WTC11 (cell line): ENCODE results near the gene MCEMP1. TPM values are rescaled to one million over a fixed set of nuclear protein-coding genes. Genes with fewer than 3 reads are reported as not detected.

Experiments used
- ATAC-seq: fragments of 200-7000 bp; cut with Tn5 transposase; 2 replicates; pipeline ENCODE4 v1.10.0; 2021; ENCODE audit warnings: mild to moderate bottlenecking, moderate library complexity
- Bru-seq: library from RNA; stranded (reverse); fragments of 400-500 nt; gene quantifications from one replicate; lab custom pipeline; 2021; lab: Mats Ljungman, UMichigan
- CTCF ChIA-PET: fragments of 300-600 bp; sonication (Branson Sonifier 250); formaldehyde crosslinking; loops from one replicate; lab custom pipeline; 2021; ENCODE audit warnings: antibody characterized with exemption; lab: Charles Lee
- POLR2A ChIA-PET: fragments of 350-600 bp; sonication (Branson Sonifier 250); formaldehyde crosslinking; loops from one replicate; lab custom pipeline; 2021; ENCODE audit warnings: antibody characterized with exemption; lab: Charles Lee
- DNase-seq: peaks from one replicate; pipeline ENCODE4 v3.0.0; 2021; ENCODE audit warnings: low spot score
- H3K27ac Mint-ChIP-seq: 2 replicates; pipeline ENCODE4 v1.8.0; 2021; ENCODE audit warnings: mixed read lengths
- H3K27me3 Mint-ChIP-seq: 2 replicates; pipeline ENCODE4 v1.8.0; 2021; ENCODE audit warnings: low read depth, mild to moderate bottlenecking, moderate library complexity, mixed read lengths
- H3K36me3 Mint-ChIP-seq: 2 replicates; pipeline ENCODE4 v1.8.0; 2021; ENCODE audit warnings: mixed read lengths
- H3K4me1 Mint-ChIP-seq: 2 replicates; pipeline ENCODE4 v1.8.0; 2022; ENCODE audit warnings: mixed read lengths
- H3K4me3 Mint-ChIP-seq: 2 replicates; pipeline ENCODE4 v1.8.0; 2021; ENCODE audit warnings: mild to moderate bottlenecking, moderate library complexity, mixed read lengths
- H3K9me3 Mint-ChIP-seq: 2 replicates; pipeline ENCODE4 v1.8.0; 2021; ENCODE audit warnings: mixed read lengths
- ARID4B ChIP-seq: sonication (generic); formaldehyde crosslinking; IDR thresholded peaks from 2 replicates; pipeline ENCODE4 v1.8.0; 2023; ENCODE audit warnings: missing genetic modification reagents, mild to moderate bottlenecking, borderline replicate concordance
- ATF6 ChIP-seq: sonication (generic); formaldehyde crosslinking; IDR thresholded peaks from 2 replicates; pipeline ENCODE4 v1.8.1; 2023; ENCODE audit warnings: mild to moderate bottlenecking, missing genetic modification reagents
- ETV6 ChIP-seq: sonication (generic); formaldehyde crosslinking; IDR thresholded peaks from 2 replicates; pipeline ENCODE4 v1.8.1; 2022; ENCODE audit warnings: mild to moderate bottlenecking, missing genetic modification reagents
- FOXK1 ChIP-seq: sonication (generic); formaldehyde crosslinking; IDR thresholded peaks from 2 replicates; pipeline ENCODE4 v1.8.0; 2022; ENCODE audit warnings: mild to moderate bottlenecking, moderate library complexity, missing genetic modification reagents
- FOXP4 ChIP-seq: sonication (generic); formaldehyde crosslinking; IDR thresholded peaks from 2 replicates; pipeline ENCODE4 v1.8.0; 2022; ENCODE audit warnings: mild to moderate bottlenecking, missing genetic modification reagents
- JUN ChIP-seq: sonication (generic); formaldehyde crosslinking; IDR thresholded peaks from 2 replicates; pipeline ENCODE4 v1.8.0; 2023; ENCODE audit warnings: mild to moderate bottlenecking, missing genetic modification reagents
- MLX ChIP-seq: sonication (generic); formaldehyde crosslinking; IDR thresholded peaks from 2 replicates; pipeline ENCODE4 v1.8.1; 2023; ENCODE audit warnings: mild to moderate bottlenecking, missing genetic modification reagents, moderate library complexity
- MXD4 ChIP-seq: fragments of 250-450 bp; sonication (Bioruptor Pico); IDR thresholded peaks from 2 replicates; pipeline ENCODE4 v1.8.0; 2021; ENCODE audit warnings: mild to moderate bottlenecking, moderate library complexity, borderline replicate concordance
- NFYB ChIP-seq: sonication (generic); formaldehyde crosslinking; conservative IDR thresholded peaks from 2 replicates; pipeline ENCODE4 v1.8.0; 2022; ENCODE audit warnings: low read depth, missing genetic modification reagents
- RORB ChIP-seq: fragments of 250-450 bp; sonication (Bioruptor Pico); IDR thresholded peaks from 2 replicates; pipeline ENCODE4 v1.9.0; 2021; ENCODE audit warnings: mild to moderate bottlenecking
- SP1 ChIP-seq: sonication (generic); formaldehyde crosslinking; conservative IDR thresholded peaks from 2 replicates; pipeline ENCODE4 v1.8.1; 2022; ENCODE audit warnings: missing genetic modification reagents
- STAT6 ChIP-seq: sonication (generic); formaldehyde crosslinking; conservative IDR thresholded peaks from 2 replicates; pipeline ENCODE4 v1.8.1; 2023; ENCODE audit warnings: mild to moderate bottlenecking, low read depth, missing genetic modification reagents, moderate library complexity
- TCF7 ChIP-seq: sonication (generic); formaldehyde crosslinking; IDR thresholded peaks from 2 replicates; pipeline ENCODE4 v1.8.0; 2022; ENCODE audit warnings: mild to moderate bottlenecking, low read depth, missing genetic modification reagents, moderate library complexity
- TEAD4 ChIP-seq: sonication (generic); formaldehyde crosslinking; IDR thresholded peaks from 2 replicates; pipeline ENCODE4 v1.8.0; 2022; ENCODE audit warnings: mild to moderate bottlenecking, missing genetic modification reagents
- ZBTB21 ChIP-seq: sonication (generic); formaldehyde crosslinking; IDR thresholded peaks from 2 replicates; pipeline ENCODE4 v1.8.1; 2023; ENCODE audit warnings: mild to moderate bottlenecking, missing genetic modification reagents, borderline replicate concordance
- long read RNA-seq, 3 experiments: library from RNA in 1 of 3; library from capped mRNA in 1 of 3; library from polyadenylated mRNA in 1 of 3; unstranded in 2 of 3; stranded (forward) in 1 of 3; transcript quantifications; one replicate each; pipeline ENCODE4 v2.0.0, GENCODE V29; 2021
- total RNA-seq: library from RNA; stranded (reverse); gene quantifications from 3 replicates; pipeline ENCODE4 v1.2.3, GENCODE V29; 2021
- TF ChIP-seq, protein P1 (sequence below): sonication (generic); formaldehyde crosslinking; IDR thresholded peaks from 2 replicates; pipeline ENCODE4 v1.8.1; 2023; ENCODE audit warnings: mild to moderate bottlenecking, moderate library complexity, missing genetic modification reagents
- TF ChIP-seq, protein P2 (sequence below): sonication (generic); formaldehyde crosslinking; IDR thresholded peaks from 2 replicates; pipeline ENCODE4 v1.8.0; 2022; ENCODE audit warnings: mild to moderate bottlenecking, missing genetic modification reagents
- TF ChIP-seq, protein P3 (sequence below): fragments of 250-450 bp; sonication (Bioruptor Pico); IDR thresholded peaks from 2 replicates; pipeline ENCODE4 v1.9.0; 2021; ENCODE audit warnings: moderate library complexity, mild to moderate bottlenecking, inconsistent platforms, borderline replicate concordance
- TF ChIP-seq, protein P4 (sequence below): sonication (generic); formaldehyde crosslinking; IDR thresholded peaks from 2 replicates; pipeline ENCODE4 v1.8.1; 2023; ENCODE audit warnings: mild to moderate bottlenecking, missing genetic modification reagents, moderate library complexity

MCEMP1 gene
- not detected in 3 replicates for total RNA-seq
- Bru-seq, nascent RNA: not detected
- long read RNA-seq, experiment 1: 0 reads
- long read RNA-seq, experiment 2: 0 reads
- long read RNA-seq, experiment 3: 0 reads

DNA sequence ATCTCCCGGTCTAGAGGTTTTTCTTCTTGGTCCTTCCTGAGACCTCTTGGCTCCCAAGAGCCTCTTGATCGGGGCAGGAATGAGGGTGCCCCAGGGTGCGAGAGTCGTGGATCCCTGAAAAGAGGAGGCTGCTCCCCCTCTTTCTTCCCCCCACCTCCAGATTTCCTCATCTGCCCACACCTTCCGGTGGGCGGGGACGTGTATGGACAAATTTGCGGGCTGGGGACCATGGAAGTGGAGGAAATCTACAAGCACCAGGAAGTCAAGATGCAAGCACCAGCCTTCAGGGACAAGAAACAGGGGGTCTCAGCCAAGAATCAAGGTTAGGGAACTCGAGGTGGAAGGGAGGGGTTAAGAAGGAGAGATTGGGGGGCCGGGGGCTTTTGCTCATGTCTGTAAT is at the start of gene MCEMP1:
Gene MCEMP1, plus strand, starts transcription at position 237 of the 400 bp plus-strand sequence. Its CDS starts 31 bp downstream, at position 268.
- Mint-ChIP-seq H3K36me3 (no peaks in the 10 kb centered on the region; the same call in 1 of the 2 replicates), H3K4me3 (no peak within 1 kb of the TSS), H3K4me1 (peaks cover 8% of the 10 kb centered on the region), H3K27me3 (peaks cover 65% of the 10 kb centered on the region), H3K27ac (no peak within 1 kb of the TSS), H3K9me3 (peaks cover 5% of the 10 kb centered on the region)
- CTCF ChIA-PET: interaction anchor here (1.1 to 1.5 kb wide), 2 partner anchors 108 to 123 kb away, joined by 4 to 5 read pairs; no protein-coding TSS in a partner anchor
- DNase-seq: no peak
- POLR2A ChIA-PET: no interaction called here
- ATAC-seq: no peak
- TF ChIP-seq ATF6 (CRISPR knock-in tag) (no peak), JUN (CRISPR knock-in tag) (no peak), RORB (CRISPR knock-in tag) (no peak), SP1 (CRISPR knock-in tag) (no peak), MLX (CRISPR knock-in tag) (no peak), ETV6 (CRISPR knock-in tag) (no peak), ARID4B (CRISPR knock-in tag) (no peak)
- TF ChIP-seq, protein P1, sequence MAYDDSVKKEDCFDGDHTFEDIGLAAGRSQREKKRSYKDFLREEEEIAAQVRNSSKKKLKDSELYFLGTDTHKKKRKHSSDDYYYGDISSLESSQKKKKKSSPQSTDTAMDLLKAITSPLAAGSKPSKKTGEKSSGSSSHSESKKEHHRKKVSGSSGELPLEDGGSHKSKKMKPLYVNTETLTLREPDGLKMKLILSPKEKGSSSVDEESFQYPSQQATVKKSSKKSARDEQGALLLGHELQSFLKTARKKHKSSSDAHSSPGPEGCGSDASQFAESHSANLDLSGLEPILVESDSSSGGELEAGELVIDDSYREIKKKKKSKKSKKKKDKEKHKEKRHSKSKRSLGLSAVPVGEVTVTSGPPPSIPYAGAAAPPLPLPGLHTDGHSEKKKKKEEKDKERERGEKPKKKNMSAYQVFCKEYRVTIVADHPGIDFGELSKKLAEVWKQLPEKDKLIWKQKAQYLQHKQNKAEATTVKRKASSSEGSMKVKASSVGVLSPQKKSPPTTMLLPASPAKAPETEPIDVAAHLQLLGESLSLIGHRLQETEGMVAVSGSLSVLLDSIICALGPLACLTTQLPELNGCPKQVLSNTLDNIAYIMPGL: no peak
- TF ChIP-seq, protein P2, sequence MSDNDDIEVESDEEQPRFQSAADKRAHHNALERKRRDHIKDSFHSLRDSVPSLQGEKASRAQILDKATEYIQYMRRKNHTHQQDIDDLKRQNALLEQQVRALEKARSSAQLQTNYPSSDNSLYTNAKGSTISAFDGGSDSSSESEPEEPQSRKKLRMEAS (CRISPR knock-in tag): no peak
- TF ChIP-seq, protein P3, sequence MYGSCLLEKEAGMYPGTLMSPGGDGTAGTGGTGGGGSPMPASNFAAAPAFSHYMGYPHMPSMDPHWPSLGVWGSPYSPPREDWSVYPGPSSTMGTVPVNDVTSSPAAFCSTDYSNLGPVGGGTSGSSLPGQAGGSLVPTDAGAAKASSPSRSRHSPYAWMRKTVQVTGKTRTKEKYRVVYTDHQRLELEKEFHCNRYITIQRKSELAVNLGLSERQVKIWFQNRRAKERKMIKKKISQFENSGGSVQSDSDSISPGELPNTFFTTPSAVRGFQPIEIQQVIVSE (CRISPR knock-in tag): no peak
- TF ChIP-seq, all 79 proteins: peak for 0

GRCh38 chr19:7627166-7627565 is 49.7 kb upstream of the MCEMP1 start:
- DNase-seq: no peak
- peaks cover 24% of the 10 kb centered on the region for H3K4me1 Mint-ChIP-seq
- ChIA-PET POLR2A (no interaction called here), CTCF (interaction anchor here (0.8 kb wide), 1 partner anchor 59 kb away, joined by 6 read pairs; no protein-coding TSS in a partner anchor)
- H3K27me3 Mint-ChIP-seq: no peaks in the 10 kb centered on the region
- no peak overlapping the region for H3K27ac Mint-ChIP-seq
- H3K9me3 Mint-ChIP-seq: no peaks in the 10 kb centered on the region
- H3K36me3 Mint-ChIP-seq: peaks cover 19% of the 10 kb centered on the region
- no peak overlapping the region for H3K4me3 Mint-ChIP-seq
- ATAC-seq: no peak
- no peak for TF ChIP-seq ZBTB21 (CRISPR knock-in tag)
- no peak for TF ChIP-seq NFYB
- TF ChIP-seq TEAD4 (CRISPR knock-in tag): no peak
- TF ChIP-seq, protein P4, sequence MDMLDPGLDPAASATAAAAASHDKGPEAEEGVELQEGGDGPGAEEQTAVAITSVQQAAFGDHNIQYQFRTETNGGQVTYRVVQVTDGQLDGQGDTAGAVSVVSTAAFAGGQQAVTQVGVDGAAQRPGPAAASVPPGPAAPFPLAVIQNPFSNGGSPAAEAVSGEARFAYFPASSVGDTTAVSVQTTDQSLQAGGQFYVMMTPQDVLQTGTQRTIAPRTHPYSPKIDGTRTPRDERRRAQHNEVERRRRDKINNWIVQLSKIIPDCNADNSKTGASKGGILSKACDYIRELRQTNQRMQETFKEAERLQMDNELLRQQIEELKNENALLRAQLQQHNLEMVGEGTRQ (CRISPR knock-in tag): no peak
- TF ChIP-seq FOXP4 (CRISPR knock-in tag): no peak
- TF ChIP-seq MXD4 (CRISPR knock-in tag): no peak
- no peak for TF ChIP-seq FOXK1 (CRISPR knock-in tag)
- no peak for TF ChIP-seq TCF7
- TF ChIP-seq STAT6 (CRISPR knock-in tag): no peak
